Bronchial epithelial cell (primary cell): ENCODE results near the gene APMAP. TPM values are rescaled to one million over a fixed set of nuclear protein-coding genes. Genes with fewer than 3 reads are reported as not detected.

Source experiments
- DNase-seq: peaks from one replicate; pipeline ENCODE4 v3.0.0-alpha.2; 2010; ENCODE audit warnings: low read depth
- FAIRE-seq: peaks from 2 replicates; lab custom pipeline; 2011; peaks lifted over from hg19 to GRCh38; lab: Jason Lieb, UNC
- H3K27me3 ChIP-seq: 2 replicates; pipeline ENCODE4 v1.5.1; 2011; ENCODE audit warnings: low read length; ENCODE audit not compliant: control insufficient read depth, insufficient read depth
- H3K36me3 ChIP-seq: 2 replicates; pipeline ENCODE4 v1.5.1; 2011; ENCODE audit warnings: low read length; ENCODE audit not compliant: control insufficient read depth, insufficient read depth
- H3K4me3 ChIP-seq: 2 replicates; pipeline ENCODE4 v1.5.1; 2011; ENCODE audit warnings: mild to moderate bottlenecking, low read depth, low read length, control low read depth
- CTCF ChIP-seq: IDR thresholded peaks from 2 replicates; pipeline ENCODE4 v1.5.1; 2011; ENCODE audit warnings: mild to moderate bottlenecking, moderate library complexity, low read length, control low read depth, inconsistent platforms; ENCODE audit not compliant: insufficient read depth, severe bottlenecking
- total RNA-seq: library from RNA; depleted of rRNA; stranded (reverse); fragments of >200 nt; gene quantifications from 2 replicates; pipeline ENCODE4 v1.2.1, GENCODE V29; 2014

The APMAP gene
- total RNA-seq, 1 donor from 2014 or later: 207 TPM

GRCh38 chr20:24969186-24970029, 23.1 kb downstream of the APMAP start:
- Histone ChIP-seq H3K27me3 (no peaks in the 10 kb centered on the region), H3K4me3 (no peak overlapping the region), H3K36me3 (peaks cover 38% of the 10 kb centered on the region)
- no peak for TF ChIP-seq CTCF
- FAIRE-seq (no peak), DNase-seq (no peak)

- DNase-seq (no peak), FAIRE-seq (no peak)
- Histone ChIP-seq H3K36me3 (peaks cover 40% of the 10 kb centered on the region), H3K27me3 (no peaks in the 10 kb centered on the region), H3K4me3 (no peak overlapping the region)
- TF ChIP-seq CTCF: no peak
Observed at GRCh38 chr20:24968278-24968800, 24.2 kb downstream of the APMAP start.

- no peaks in the 10 kb centered on the region for H3K27me3 ChIP-seq
- TF ChIP-seq CTCF: no peak
- FAIRE-seq (no peak), DNase-seq (no peak)
- peaks cover 33% of the 10 kb centered on the region for H3K36me3 ChIP-seq
- H3K4me3 ChIP-seq: no peak overlapping the region
Observed at GRCh38 chr20:24966317-24967012, 26.1 kb downstream of the APMAP start.

- peaks cover 33% of the 10 kb centered on the region for H3K36me3 ChIP-seq
- TF ChIP-seq CTCF: no peak
- no peaks in the 10 kb centered on the region for H3K27me3 ChIP-seq
- FAIRE-seq (peak; percentile 70), DNase-seq (no peak)
- no peak overlapping the region for H3K4me3 ChIP-seq
Observed at GRCh38 chr20:24965065-24965919, 27.3 kb downstream of the APMAP start.

- Histone ChIP-seq H3K36me3 (peaks cover 30% of the 10 kb centered on the region), H3K27me3 (no peaks in the 10 kb centered on the region), H3K4me3 (no peak overlapping the region)
- no peak for DNase-seq
- FAIRE-seq: no peak
- no peak for TF ChIP-seq CTCF
Observed at GRCh38 chr20:24964506-24964840, 28.1 kb downstream of the APMAP start.
